Smooth muscle cell (in vitro differentiated cells): ENCODE data around the gene KIF27. TPM values are rescaled to one million over a fixed set of nuclear protein-coding genes. Genes with fewer than 3 reads are reported as not detected.

ENCODE experiments used
- DNase-seq: peaks from one replicate; lab custom pipeline; 2025; ENCODE audit not compliant: unreplicated experiment; lab: John Stamatoyannopoulos, UW
- H2AFZ ChIP-seq: fragments of 200-600 bp; sonication (generic); 2 replicates; pipeline ENCODE4 v1.6.0; 2016; ENCODE audit warnings: antibody characterized with exemption, low read depth, mild to moderate bottlenecking
- H3F3A ChIP-seq: fragments of 200-600 bp; sonication (generic); 2 replicates; pipeline ENCODE4 v1.6.0; 2017; ENCODE audit warnings: antibody characterized with exemption, low read depth
- H3K27ac ChIP-seq: fragments of 200-600 bp; sonication (generic); 2 replicates; pipeline ENCODE4 v1.5.1; 2016; ENCODE audit warnings: low read depth, mild to moderate bottlenecking
- H3K27me3 ChIP-seq: fragments of 200-600 bp; sonication (generic); 2 replicates; pipeline ENCODE4 v1.6.1; 2016; ENCODE audit warnings: low read depth, mild to moderate bottlenecking
- H3K36me3 ChIP-seq: fragments of 200-600 bp; sonication (generic); 2 replicates; pipeline ENCODE4 v1.5.1; 2016; ENCODE audit warnings: low read depth
- H3K4me1 ChIP-seq: fragments of 200-600 bp; sonication (generic); 2 replicates; pipeline ENCODE4 v1.5.1; 2016; ENCODE audit warnings: low read depth
- H3K4me2 ChIP-seq: fragments of 200-600 bp; sonication (generic); 2 replicates; pipeline ENCODE4 v1.6.0; 2016; ENCODE audit warnings: mild to moderate bottlenecking
- H3K4me3 ChIP-seq: fragments of 200-600 bp; sonication (generic); 2 replicates; pipeline ENCODE4 v1.5.1; 2016; ENCODE audit warnings: mild to moderate bottlenecking
- H3K79me2 ChIP-seq: fragments of 200-600 bp; sonication (generic); 2 replicates; pipeline ENCODE4 v1.6.0; 2016; ENCODE audit warnings: low read depth, mild to moderate bottlenecking
- H3K9ac ChIP-seq: fragments of 200-600 bp; sonication (generic); 2 replicates; pipeline ENCODE4 v1.6.0; 2016; ENCODE audit warnings: low read depth
- H3K9me3 ChIP-seq: fragments of 200-600 bp; sonication (generic); replicated peaks from 2 replicates; pipeline ENCODE4 v1.5.1; 2016; ENCODE audit warnings: low read depth
- H4K20me1 ChIP-seq: fragments of 200-600 bp; sonication (generic); 2 replicates; pipeline ENCODE4 v1.6.0; 2016; ENCODE audit warnings: low read depth
- WGBS: methylation state at CpG from one replicate; pipeline ENCODE4 v1.1.7; 2016; ENCODE audit warnings: low lambda C conversion rate; 5-methylcytosine and 5-hydroxymethylcytosine counted together
- polyA plus RNA-seq: library from polyadenylated mRNA; unstranded; fragments of >200 nt; fragmentation: Nextera tagmentation; extraction: Ambion mirVana; gene quantifications from 2 replicates; pipeline ENCODE4 v1.2.1, GENCODE V29; 2016
- total RNA-seq: library from RNA; depleted of rRNA; stranded (reverse); fragments of >200 nt; gene quantifications from 2 replicates; pipeline ENCODE4 v1.2.3, GENCODE V29; 2014
- TF ChIP-seq, protein P1 (sequence below): fragments of 200-600 bp; sonication (generic); IDR thresholded peaks from 2 replicates; pipeline ENCODE4 v1.5.1; 2017; ENCODE audit warnings: borderline replicate concordance, mild to moderate bottlenecking, antibody characterized with exemption; ENCODE audit not compliant: insufficient read depth, poor library complexity, severe bottlenecking

The KIF27 gene
- total and polyA plus RNA-seq, 2 experiments from 2014 or later, result 1.9 to 11.0 TPM

GRCh38 chr9:83933790-83934189 lies 12.6 kb upstream of the KIF27 start:
- WGBS, result 55% methylated on average over 3 of the region's 3 CpGs
- no peak for DNase-seq

GRCh38 chr9:83932851-83933250 lies 11.6 kb upstream of the KIF27 start:
- 93% methylated on average over 5 of the region's 5 CpGs for WGBS
- Histone ChIP-seq H3K4me2 (no peak overlapping the region), H3K9ac (no peak overlapping the region), H2AFZ (no peak overlapping the region), H3K4me1 (peaks cover 18% of the 10 kb centered on the region), H3K27ac (no peak overlapping the region), H3K79me2 (no peaks in the 10 kb centered on the region), H3K36me3 (no peaks in the 10 kb centered on the region), H3K9me3 (no peaks in the 10 kb centered on the region), H3F3A (no peaks in the 10 kb centered on the region), H3K4me3 (no peak overlapping the region), H3K27me3 (no peaks in the 10 kb centered on the region), H4K20me1 (no peaks in the 10 kb centered on the region)
- DNase-seq, result no peak
- TF ChIP-seq, protein P1, sequence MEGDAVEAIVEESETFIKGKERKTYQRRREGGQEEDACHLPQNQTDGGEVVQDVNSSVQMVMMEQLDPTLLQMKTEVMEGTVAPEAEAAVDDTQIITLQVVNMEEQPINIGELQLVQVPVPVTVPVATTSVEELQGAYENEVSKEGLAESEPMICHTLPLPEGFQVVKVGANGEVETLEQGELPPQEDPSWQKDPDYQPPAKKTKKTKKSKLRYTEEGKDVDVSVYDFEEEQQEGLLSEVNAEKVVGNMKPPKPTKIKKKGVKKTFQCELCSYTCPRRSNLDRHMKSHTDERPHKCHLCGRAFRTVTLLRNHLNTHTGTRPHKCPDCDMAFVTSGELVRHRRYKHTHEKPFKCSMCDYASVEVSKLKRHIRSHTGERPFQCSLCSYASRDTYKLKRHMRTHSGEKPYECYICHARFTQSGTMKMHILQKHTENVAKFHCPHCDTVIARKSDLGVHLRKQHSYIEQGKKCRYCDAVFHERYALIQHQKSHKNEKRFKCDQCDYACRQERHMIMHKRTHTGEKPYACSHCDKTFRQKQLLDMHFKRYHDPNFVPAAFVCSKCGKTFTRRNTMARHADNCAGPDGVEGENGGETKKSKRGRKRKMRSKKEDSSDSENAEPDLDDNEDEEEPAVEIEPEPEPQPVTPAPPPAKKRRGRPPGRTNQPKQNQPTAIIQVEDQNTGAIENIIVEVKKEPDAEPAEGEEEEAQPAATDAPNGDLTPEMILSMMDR, result no peak

More at GRCh38 chr9:83933790-83934189, 12.6 kb upstream of the KIF27 start:
- Histone ChIP-seq H3K4me2 (no peak overlapping the region), H3K79me2 (no peaks in the 10 kb centered on the region), H4K20me1 (no peaks in the 10 kb centered on the region), H3K9me3 (no peaks in the 10 kb centered on the region), H3K9ac (no peak overlapping the region), H3K4me3 (no peak overlapping the region), H3K36me3 (no peaks in the 10 kb centered on the region), H2AFZ (peak overlapping the region; percentile 58), H3F3A (no peaks in the 10 kb centered on the region), H3K27ac (no peak overlapping the region), H3K27me3 (no peaks in the 10 kb centered on the region), H3K4me1 (peaks cover 18% of the 10 kb centered on the region)
- TF ChIP-seq, protein P1, result no peak

GRCh38 chr9:83932011-83932410 lies 10.8 kb upstream of the KIF27 start:
- Histone ChIP-seq H3K79me2 (no peaks in the 10 kb centered on the region), H3K9me3 (no peaks in the 10 kb centered on the region), H3K4me3 (no peak overlapping the region), H4K20me1 (no peaks in the 10 kb centered on the region), H3K9ac (no peak overlapping the region), H2AFZ (no peak overlapping the region), H3K4me1 (peaks cover 18% of the 10 kb centered on the region), H3K4me2 (no peak overlapping the region), H3K36me3 (no peaks in the 10 kb centered on the region), H3K27me3 (no peaks in the 10 kb centered on the region), H3K27ac (no peak overlapping the region), H3F3A (no peaks in the 10 kb centered on the region)
- DNase-seq, result no peak
- WGBS, result 74% methylated on average over 2 of the region's 2 CpGs
- TF ChIP-seq, protein P1, result no peak

GRCh38 chr9:83930881-83931280 lies 9.6 kb upstream of the KIF27 start:
- Histone ChIP-seq H3K79me2 (no peaks in the 10 kb centered on the region), H3K4me1 (peaks cover 18% of the 10 kb centered on the region), H3K36me3 (no peaks in the 10 kb centered on the region), H3K4me2 (no peak overlapping the region), H3K27me3 (no peaks in the 10 kb centered on the region), H3K9me3 (no peaks in the 10 kb centered on the region), H3F3A (no peaks in the 10 kb centered on the region), H4K20me1 (no peaks in the 10 kb centered on the region), H3K4me3 (no peak overlapping the region), H3K9ac (no peak overlapping the region), H3K27ac (no peak overlapping the region), H2AFZ (no peak overlapping the region)
- no peak for DNase-seq
- 96% methylated on average over 5 of the region's 5 CpGs for WGBS
- TF ChIP-seq, protein P1, result no peak
